Keratinocyte (primary cell): Measurements from ENCODE around the gene DNAH11. TPM values are rescaled to one million over a fixed set of nuclear protein-coding genes. Genes with fewer than 3 reads are reported as not detected.

Source experiments
- DNase-seq: peaks from one replicate; pipeline ENCODE4 v3.0.0-alpha.2; 2011; ENCODE audit warnings: low read depth, missing footprints, low spot score
- FAIRE-seq: peaks from 2 replicates; lab custom pipeline; 2011; peaks lifted over from hg19 to GRCh38; lab: Jason Lieb, UNC
- H2AFZ ChIP-seq: 2 replicates; pipeline ENCODE4 v1.6.0; 2012; ENCODE audit warnings: low read length, control low read depth, inconsistent platforms; ENCODE audit not compliant: control insufficient read depth
- H3K27ac ChIP-seq: 2 replicates; pipeline ENCODE4 v1.5.1; 2011; ENCODE audit warnings: low read length; ENCODE audit not compliant: control insufficient read depth, insufficient read depth
- H3K27me3 ChIP-seq: 3 replicates; pipeline ENCODE4 v1.6.0; 2011; ENCODE audit warnings: low read length; ENCODE audit not compliant: control insufficient read depth, insufficient read depth; ENCODE audit errors: extremely low read depth
- H3K36me3 ChIP-seq, 2 experiments: 2 replicates in 1 of 2; 3 replicates in 1 of 2; pipeline ENCODE4 v1.5.1; 2011; ENCODE audit warnings: low read length in 2 of 2, mild to moderate bottlenecking in 1 of 2; ENCODE audit not compliant: control insufficient read depth in 2 of 2, insufficient read depth in 2 of 2; ENCODE audit errors: extremely low read depth in 1 of 2
- H3K4me1 ChIP-seq: 3 replicates; pipeline ENCODE4 v1.5.1; 2011; ENCODE audit warnings: low read length; ENCODE audit not compliant: control insufficient read depth, insufficient read depth; ENCODE audit errors: extremely low read depth
- H3K4me2 ChIP-seq: 3 replicates; pipeline ENCODE4 v1.6.0; 2011; ENCODE audit warnings: low read depth, low read length; ENCODE audit not compliant: control insufficient read depth, insufficient read depth; ENCODE audit errors: extremely low read depth
- H3K4me3 ChIP-seq, 3 experiments: fragments of 200-600 bp in 1 of 3; sonication (generic) in 1 of 3; 2 replicates in 2 of 3; 3 replicates in 1 of 3; pipeline ENCODE4 v1.5.1; 2011 to 2016; ENCODE audit warnings: low read length in 3 of 3, mild to moderate bottlenecking in 3 of 3, control low read depth in 2 of 3, inconsistent platforms in 1 of 3, low read depth in 1 of 3, mixed read lengths in 1 of 3, mixed run types in 1 of 3, moderate library complexity in 1 of 3; ENCODE audit not compliant: control insufficient read depth in 2 of 3, insufficient read depth in 2 of 3; ENCODE audit errors: extremely low read depth in 1 of 3
- H3K79me2 ChIP-seq: 2 replicates; pipeline ENCODE4 v1.6.0; 2012; ENCODE audit warnings: low read length; ENCODE audit not compliant: control insufficient read depth, insufficient read depth
- H3K9ac ChIP-seq: 3 replicates; pipeline ENCODE4 v1.6.0; 2011; ENCODE audit warnings: low read length; ENCODE audit not compliant: control insufficient read depth, insufficient read depth; ENCODE audit errors: extremely low read depth
- H3K9me1 ChIP-seq: 3 replicates; pipeline ENCODE4 v1.6.0; 2011; ENCODE audit warnings: low read length; ENCODE audit not compliant: control insufficient read depth, insufficient read depth; ENCODE audit errors: extremely low read depth
- H3K9me3 ChIP-seq: 2 replicates; pipeline ENCODE4 v1.5.1; 2012; ENCODE audit warnings: low read depth, low read length; ENCODE audit not compliant: control insufficient read depth
- H4K20me1 ChIP-seq: 3 replicates; pipeline ENCODE4 v1.6.0; 2011; ENCODE audit warnings: low read length; ENCODE audit not compliant: control insufficient read depth, insufficient read depth; ENCODE audit errors: extremely low read depth
- CTCF ChIP-seq, 3 experiments: IDR thresholded peaks in 1 of 3; conservative IDR thresholded peaks in 1 of 3; optimal IDR thresholded peaks in 1 of 3; 2 replicates in 2 of 3; 3 replicates in 1 of 3; pipeline versions ENCODE3 to v1.5.1; 2011; ENCODE audit warnings: low read length in 3 of 3, mild to moderate bottlenecking in 3 of 3, moderate library complexity in 2 of 3, control low read depth in 1 of 3, inconsistent platforms in 1 of 3; ENCODE audit not compliant: insufficient read depth in 2 of 3; ENCODE audit errors: extremely low read depth in 1 of 3
- EZH2 ChIP-seq: IDR thresholded peaks from one replicate; pipeline ENCODE4 v1.6.1; 2012; ENCODE audit warnings: inconsistent platforms, mild to moderate bottlenecking, low read length, moderate library complexity
- dilution Hi-C: fragments of 300-500 bp; cut with MboI; formaldehyde crosslinking; loops from one replicate; pipeline ENCODE4 v1.7.0; 2020; ENCODE audit warnings: low sequenced_read_pairs; ENCODE audit not compliant: extremely low pct_ligation_motif_present
- polyA plus RNA-seq, 5 experiments: library from polyadenylated mRNA; depleted of rRNA in 3 of 5; stranded (reverse) in 3 of 5; stranded (forward) in 1 of 5; unstranded in 1 of 5; fragments of >200 nt; gene quantifications; 1 replicate in 1 of 5; 2 replicates in 3 of 5; 3 replicates in 1 of 5; pipeline versions ENCODE4 v1.2.1 to v1.2.3, GENCODE V29; 2011 to 2012; ENCODE audit warnings: missing spikeins in 2 of 5, low read depth in 1 of 5, low replicate concordance in 1 of 5

Gene DNAH11
- polyA plus RNA-seq, 1 donor (not counting 4 experiments of a cell fraction or from before 2014, with no cell fraction given): 0.21 TPM

DNA sequence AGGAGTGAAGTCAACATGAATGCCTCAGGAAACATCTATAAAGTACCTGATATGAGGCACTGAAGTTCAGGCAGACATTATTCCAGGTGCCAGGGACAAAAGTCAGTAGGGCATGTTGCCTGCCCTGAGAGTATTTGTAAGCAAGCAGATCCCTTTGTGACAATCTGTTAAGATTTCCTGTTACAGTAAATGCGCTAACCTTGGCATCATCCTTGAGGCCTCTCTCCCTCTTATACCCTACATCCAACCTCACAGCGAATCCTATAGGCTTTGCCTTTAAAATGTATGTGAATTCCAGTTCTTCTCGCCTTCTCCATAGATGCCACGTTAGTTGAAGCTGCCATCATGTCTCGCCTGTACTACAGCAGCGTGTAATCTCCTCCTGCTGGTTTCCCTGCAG is 165.3 kb downstream of the DNAH11 start:
- dilution Hi-C loops: no loop called here
- FAIRE-seq (no peak), DNase-seq (no peak)

DNA sequence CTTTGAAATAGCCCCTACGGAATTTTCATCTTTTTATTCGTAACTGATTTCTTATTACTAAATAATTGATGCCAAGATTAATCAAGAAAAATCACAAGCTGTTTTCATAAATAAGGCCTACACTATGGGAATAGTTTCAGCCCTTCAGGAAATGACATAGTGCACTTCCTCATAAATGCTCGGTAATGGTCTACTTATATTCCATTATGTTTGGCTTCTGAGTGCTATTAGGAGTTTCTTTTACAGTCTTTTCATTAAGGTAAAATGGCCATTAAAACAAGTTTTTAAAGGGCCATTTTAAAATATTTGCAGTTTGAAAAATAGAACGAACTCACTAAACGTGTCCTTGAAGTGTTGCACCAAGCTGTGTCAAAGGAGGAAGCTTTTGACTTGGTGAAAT is 174.5 kb downstream of the DNAH11 start:
- TF ChIP-seq CTCF (optimal IDR thresholded peaks at IDR 0.05 in 1 of 3, IDR thresholded peaks at IDR 0.05 in 1 of 3, conservative IDR thresholded peaks at IDR 0.05 in 1 of 3; ENCODE audit: extremely low read depth in 1 of 3, insufficient read depth in 2 of 3, low read length in 3 of 3): no peak
- no peak for TF ChIP-seq EZH2
- FAIRE-seq (no peak), DNase-seq (no peak)
- no peak overlapping the region for H3K4me2 ChIP-seq
- H3K27me3 ChIP-seq: no peaks in the 10 kb centered on the region
- no peaks in the 10 kb centered on the region for H3K36me3 ChIP-seq
- no peaks in the 10 kb centered on the region for H4K20me1 ChIP-seq
- H3K9me3 ChIP-seq: no peaks in the 10 kb centered on the region
- no peak overlapping the region for H3K4me3 ChIP-seq
- H2AFZ ChIP-seq: no peak overlapping the region
- H3K9ac ChIP-seq: no peak overlapping the region
- no peaks in the 10 kb centered on the region for H3K79me2 ChIP-seq
- no peak overlapping the region for H3K27ac ChIP-seq
- no peaks in the 10 kb centered on the region for H3K4me1 ChIP-seq
- H3K9me1 ChIP-seq: no peaks in the 10 kb centered on the region
- dilution Hi-C loops: no loop called here

More for the DNA sequence above, 165.3 kb downstream of the DNAH11 start:
- H3K4me2 ChIP-seq: no peak overlapping the region
- no peak overlapping the region for H3K27ac ChIP-seq
- H3K4me1 ChIP-seq: no peaks in the 10 kb centered on the region
- H3K36me3 ChIP-seq: no peaks in the 10 kb centered on the region
- no peak overlapping the region for H3K9ac ChIP-seq
- no peaks in the 10 kb centered on the region for H3K27me3 ChIP-seq
- H3K9me1 ChIP-seq: no peaks in the 10 kb centered on the region
- H4K20me1 ChIP-seq: no peaks in the 10 kb centered on the region
- no peak overlapping the region for H3K4me3 ChIP-seq
- H3K79me2 ChIP-seq: no peaks in the 10 kb centered on the region
- no peak for TF ChIP-seq CTCF (optimal IDR thresholded peaks at IDR 0.05 in 1 of 3, IDR thresholded peaks at IDR 0.05 in 1 of 3, conservative IDR thresholded peaks at IDR 0.05 in 1 of 3; ENCODE audit: extremely low read depth in 1 of 3, insufficient read depth in 2 of 3, low read length in 3 of 3)
- no peak for TF ChIP-seq EZH2
- H3K9me3 ChIP-seq: no peaks in the 10 kb centered on the region
- H2AFZ ChIP-seq: no peak overlapping the region
